ENCODE measurements around the gene CALHM1.
A peak's percentile ranks its signal among the peaks of the same experiment; 100 is the strongest.
"Not testable (repeated sequence)": the region's sequence is repeated elsewhere in the genome, so short reads cannot be mapped to it uniquely, and the experiment has no call there.

The CALHM1 gene

DNA sequence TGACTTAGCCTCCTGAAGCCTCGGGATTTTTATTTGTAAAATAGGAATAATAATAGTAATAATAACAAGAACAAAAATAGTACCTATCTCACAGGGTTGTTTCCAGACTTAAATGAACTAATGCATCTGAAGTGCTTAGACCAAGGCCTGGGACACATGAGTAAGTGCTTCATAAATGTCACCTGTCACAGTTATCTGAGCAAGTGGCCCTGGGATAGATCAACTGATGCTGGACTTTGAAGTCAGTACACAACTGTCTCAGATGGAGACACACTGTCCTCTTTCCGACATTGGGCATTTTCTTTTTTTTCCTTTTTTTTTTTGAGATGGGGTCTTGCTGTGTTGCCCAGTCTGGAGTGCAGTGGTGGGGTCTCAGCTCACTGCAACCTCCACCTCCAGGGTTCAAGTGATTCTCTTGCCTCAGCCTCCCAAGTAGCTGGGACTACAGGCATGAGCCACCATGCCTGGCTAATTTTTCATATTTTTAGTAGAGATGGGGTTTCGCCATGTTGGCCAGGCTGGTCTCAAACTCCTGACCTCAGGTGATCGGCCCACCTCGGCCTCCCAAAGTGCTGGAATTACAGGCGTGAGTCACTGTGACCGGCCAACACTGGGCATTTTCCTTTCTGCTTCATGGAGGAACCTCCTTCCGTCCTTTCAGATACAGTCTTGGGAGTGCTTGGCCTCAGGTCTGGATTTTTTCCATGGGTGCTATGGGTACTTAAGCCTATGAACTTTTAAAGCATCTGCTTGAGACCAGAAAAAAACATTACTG lies 28.1 kb upstream of the CALHM1 start:
- DNase-seq (ENCODE audit: low read depth) = not testable (repeated sequence)

- DNase-seq (ENCODE audit: low read depth) = no peak
These were observed 23.4 kb upstream of the CALHM1 start for GRCh38 chr10:103481974-103482531.

DNA sequence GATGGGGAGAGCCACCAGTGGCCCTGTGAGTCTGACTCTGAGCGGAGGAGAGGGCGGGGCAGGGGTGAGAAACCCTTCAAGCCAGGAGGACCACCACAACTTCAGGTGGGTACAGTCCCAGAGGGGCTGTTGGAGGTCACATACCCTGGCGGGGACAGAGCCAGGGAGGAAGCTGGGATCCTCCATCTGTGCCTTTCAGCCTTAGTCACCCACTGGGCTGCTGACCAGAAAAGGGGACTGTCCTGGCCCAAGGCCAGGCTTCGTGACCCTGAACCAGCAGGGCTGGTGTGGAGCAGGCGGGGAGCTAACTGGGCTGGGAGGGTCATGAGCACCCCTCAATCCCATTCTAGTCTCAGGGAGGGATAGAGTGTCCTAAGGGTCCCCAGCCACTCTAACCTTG lies 21.8 kb upstream of the CALHM1 start:
- no peak for DNase-seq (ENCODE audit: low read depth)

DNA sequence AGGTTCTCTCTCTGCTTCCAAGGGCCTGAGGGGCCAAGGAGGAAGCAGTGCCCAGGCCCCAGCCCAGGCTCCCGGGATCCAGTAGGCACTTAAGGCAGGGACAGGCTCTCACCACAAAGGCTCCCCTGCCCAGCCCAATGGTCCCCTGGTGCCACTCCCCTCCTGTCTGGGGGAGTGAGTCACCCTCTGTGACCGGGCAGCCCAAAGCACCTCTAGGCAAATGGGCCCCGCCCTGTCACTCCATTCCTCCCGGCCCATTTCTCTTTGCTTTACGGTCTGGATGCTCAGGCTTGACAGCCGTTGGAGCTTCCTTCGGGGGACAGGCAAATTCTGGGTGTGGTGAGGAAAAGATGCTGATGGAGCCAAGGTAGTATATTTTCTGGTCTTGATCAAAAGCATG lies 20.4 kb upstream of the CALHM1 start, which contains the start of gene CALHM3:
CALHM3 (minus strand) TSS at position 106 of the 400 bp plus-strand sequence. CDS start 208 bp downstream, outside the sequence.
- no peak for DNase-seq (ENCODE audit: low read depth)

GRCh38 chr10:103478671-103479070 lies 20.0 kb upstream of the CALHM1 start:
- DNase-seq (ENCODE audit: low read depth) = no peak

- DNase-seq (ENCODE audit: low read depth) = no peak
These were observed 17.5 kb upstream of the CALHM1 start for GRCh38 chr10:103476046-103476768.

- DNase-seq (ENCODE audit: low read depth) = no peak
These were observed 16.7 kb upstream of the CALHM1 start for GRCh38 chr10:103475437-103475836.

DNA sequence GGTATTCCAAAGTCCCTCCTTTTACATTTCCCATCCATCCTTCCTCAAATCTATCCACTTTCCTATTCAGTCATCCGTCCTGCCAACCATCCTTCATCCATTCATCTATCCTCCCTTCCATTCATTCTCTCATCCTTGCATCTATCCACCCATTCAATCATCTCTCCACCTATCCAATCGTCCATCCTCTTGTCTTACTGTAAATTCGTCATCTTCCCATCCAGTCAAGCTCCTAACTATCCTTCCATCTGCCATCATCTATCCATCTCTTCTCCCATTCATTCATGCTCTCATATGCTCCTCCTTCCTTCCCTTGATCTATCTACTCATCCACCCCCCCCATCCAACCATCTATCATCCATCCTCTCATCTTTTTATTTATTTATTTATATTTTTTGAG lies 15.4 kb upstream of the CALHM1 start:
- no peak for DNase-seq (ENCODE audit: low read depth)

DNA sequence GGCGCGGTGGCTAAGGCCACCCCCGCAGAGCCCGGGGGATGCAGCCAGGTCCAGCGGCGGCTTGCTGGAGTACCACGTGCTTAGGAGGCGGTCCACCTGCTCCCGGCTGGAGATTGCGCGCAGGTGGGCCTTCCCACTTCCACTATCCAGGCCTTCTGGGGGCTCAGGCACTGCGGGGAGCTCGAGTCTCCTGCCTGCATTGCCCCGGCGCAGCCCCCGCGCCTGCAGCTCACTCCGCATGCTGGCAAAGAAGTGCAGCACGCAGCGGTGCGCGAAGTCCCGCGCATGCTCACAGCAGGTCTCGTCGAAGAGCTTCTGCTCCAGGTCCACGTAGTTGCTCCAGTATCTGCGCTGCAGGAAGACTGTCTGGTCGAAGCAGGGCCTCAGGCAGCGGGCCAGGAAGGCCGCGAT lies 14.6 kb upstream of the CALHM1 start:
- no peak for DNase-seq (ENCODE audit: low read depth)

DNA sequence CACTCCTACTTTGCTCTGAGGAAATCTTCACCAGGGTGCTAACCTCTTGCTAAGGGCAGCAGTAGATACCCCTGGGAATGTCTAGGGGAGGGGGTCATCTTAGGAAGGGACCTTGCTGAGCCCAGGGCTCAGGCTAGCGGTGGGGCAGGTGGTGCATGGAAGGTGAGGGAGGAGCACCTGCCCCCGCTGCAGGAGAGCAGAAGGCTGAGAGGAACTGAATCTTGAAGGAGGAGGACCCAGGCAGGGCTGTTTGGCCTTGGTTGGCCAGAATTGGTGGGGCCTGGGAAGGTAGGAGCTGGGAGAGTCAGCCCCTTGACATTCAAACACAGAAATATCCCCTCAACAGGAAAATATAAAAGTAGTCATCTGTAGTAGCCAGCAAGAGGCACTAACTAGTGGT lies 13.3 kb upstream of the CALHM1 start:
- DNase-seq (ENCODE audit: low read depth) = no peak

GRCh38 chr10:103470761-103471653 lies 12.3 kb upstream of the CALHM1 start:
- DNase-seq (ENCODE audit: low read depth) = peak; percentile 42

- DNase-seq (ENCODE audit: low read depth) = no peak
These were observed 10.5 kb upstream of the CALHM1 start for GRCh38 chr10:103469201-103469600.

DNA sequence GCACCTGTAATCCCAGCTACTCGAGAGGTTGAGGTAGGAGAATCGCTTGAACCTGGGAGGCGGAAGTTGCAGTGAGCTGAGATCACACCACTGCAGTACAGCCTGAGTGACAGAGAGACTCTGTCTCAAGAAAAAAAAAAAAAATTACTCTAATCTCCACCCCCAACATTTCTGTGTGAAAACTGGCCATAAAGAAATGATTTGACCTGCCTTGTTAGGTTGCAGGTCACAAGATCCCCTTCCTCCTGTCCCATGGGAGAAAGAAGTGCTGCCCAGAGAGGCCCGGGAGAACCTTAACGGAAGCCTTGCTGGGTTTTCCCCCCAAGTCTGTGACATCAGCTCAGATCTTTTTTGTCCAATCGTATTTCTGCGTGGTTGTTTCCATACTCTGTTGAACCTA lies 8.7 kb upstream of the CALHM1 start:
- DNase-seq (ENCODE audit: low read depth) = no peak

DNA sequence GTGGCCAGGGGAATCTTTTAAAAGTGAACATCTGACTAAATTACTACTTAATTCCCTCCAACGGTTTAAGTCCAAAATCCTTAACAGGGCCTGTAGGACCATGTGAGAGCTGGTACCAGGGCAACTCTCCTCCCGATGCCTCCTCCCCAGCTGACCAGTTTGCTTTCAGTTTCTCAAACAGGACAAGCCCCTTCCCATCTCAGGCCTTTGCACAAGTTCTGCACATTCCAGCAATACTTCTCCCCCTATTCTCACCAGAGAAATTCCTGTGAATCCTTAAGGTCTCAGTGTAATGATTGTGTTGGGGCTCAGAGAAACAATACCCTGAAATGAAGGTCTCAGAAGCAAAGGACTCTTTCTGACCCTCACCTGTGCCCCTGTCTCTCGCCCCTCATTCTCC lies 8.0 kb upstream of the CALHM1 start:
- no peak for DNase-seq (ENCODE audit: low read depth)

GRCh38 chr10:103465411-103466179 lies 6.9 kb upstream of the CALHM1 start:
- no peak for DNase-seq (ENCODE audit: low read depth)

DNA sequence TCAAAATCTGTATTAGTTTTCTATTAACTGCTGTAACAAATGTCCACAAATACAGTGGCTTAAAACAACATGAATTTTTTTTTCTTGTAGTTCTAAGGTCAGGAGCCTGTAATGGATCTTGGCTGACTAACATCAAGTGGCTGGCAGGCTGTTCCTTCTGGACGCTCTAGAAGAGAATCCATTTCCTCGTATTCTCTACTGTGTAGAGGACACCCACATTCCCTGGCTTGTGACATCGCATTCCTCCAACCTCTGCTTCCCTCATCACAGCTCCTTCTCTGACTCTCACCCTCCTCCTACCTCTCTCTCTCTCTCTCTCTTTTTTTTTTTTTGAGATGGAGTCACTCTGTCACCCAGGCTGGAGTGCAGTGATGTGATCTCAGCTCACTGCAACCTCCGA lies 4.8 kb upstream of the CALHM1 start:
- no peak for DNase-seq (ENCODE audit: low read depth)

GRCh38 chr10:103459615-103460014 lies 915 bp upstream of the CALHM1 start:
- no peak for DNase-seq (ENCODE audit: low read depth)

GRCh38 chr10:103457896-103458583 lies 660 bp downstream of the CALHM1 start:
- DNase-seq (ENCODE audit: low read depth) = no peak

GRCh38 chr10:103457176-103457712 lies 1.5 kb downstream of the CALHM1 start:
- DNase-seq (ENCODE audit: low read depth) = no peak

DNA sequence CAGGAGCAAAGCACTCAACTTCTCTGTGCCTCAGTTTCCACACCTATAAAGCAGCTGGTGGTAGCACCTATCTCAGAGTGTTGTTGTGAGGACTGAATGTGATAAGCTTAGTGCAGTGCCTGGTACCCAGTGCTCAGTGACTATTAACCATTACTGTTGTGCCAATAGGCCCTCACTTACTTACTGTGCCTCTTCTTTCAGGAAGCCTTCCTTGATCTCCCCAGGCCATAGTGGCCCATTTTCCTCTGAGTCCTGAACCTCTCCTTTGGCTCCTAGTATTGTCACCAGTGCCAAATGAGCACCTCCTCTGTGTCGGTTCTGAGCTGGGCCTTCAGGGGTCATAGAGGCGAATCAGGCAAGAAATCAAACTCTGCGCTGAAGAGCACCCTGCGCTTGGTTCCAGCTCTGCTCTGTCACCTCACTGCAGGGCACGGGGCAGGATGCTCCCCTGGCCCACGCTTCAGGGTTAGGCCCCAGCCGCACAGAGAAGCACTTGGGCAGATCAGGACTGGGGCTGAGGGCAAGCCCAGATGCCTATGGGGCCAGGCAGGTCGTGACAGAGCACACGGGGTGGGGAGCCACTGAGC lies 2.5 kb downstream of the CALHM1 start:
- no peak for DNase-seq (ENCODE audit: low read depth)
